ENCODE results near the gene LAMP5.

- TF ChIP-seq, protein P1, sequence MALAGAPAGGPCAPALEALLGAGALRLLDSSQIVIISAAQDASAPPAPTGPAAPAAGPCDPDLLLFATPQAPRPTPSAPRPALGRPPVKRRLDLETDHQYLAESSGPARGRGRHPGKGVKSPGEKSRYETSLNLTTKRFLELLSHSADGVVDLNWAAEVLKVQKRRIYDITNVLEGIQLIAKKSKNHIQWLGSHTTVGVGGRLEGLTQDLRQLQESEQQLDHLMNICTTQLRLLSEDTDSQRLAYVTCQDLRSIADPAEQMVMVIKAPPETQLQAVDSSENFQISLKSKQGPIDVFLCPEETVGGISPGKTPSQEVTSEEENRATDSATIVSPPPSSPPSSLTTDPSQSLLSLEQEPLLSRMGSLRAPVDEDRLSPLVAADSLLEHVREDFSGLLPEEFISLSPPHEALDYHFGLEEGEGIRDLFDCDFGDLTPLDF (CRISPR knock-in tag; IDR thresholded peaks at IDR 0.05), result no peak
- no peak for TF ChIP-seq CTCF (CRISPR knock-in tag; IDR thresholded peaks at IDR 0.05)
Measured at GRCh38 chr20:9515214-9515585, 810 bp downstream of the LAMP5 start.
